Measurements from ENCODE around the gene PIK3R4.

PIK3R4 gene

DNA sequence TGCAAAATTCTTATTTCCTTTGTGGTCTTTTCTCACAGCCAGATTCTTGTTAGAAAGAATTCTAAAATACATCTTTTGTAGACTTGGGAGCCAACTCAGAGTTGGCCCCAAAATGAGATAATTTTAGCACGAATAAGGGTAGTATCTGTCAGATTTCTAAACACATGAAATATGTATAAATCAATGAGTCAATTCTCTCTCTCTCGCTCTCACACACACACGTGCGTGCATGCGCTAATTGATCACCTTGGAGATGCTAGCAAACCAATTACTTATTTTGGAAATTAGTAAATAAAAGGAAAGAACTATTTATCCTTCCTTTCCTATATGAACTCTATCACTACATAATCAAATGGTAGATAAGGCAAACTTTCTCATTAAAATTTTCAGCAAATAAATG lies 32.9 kb upstream of the PIK3R4 start:
- TF ChIP-seq, protein P1, sequence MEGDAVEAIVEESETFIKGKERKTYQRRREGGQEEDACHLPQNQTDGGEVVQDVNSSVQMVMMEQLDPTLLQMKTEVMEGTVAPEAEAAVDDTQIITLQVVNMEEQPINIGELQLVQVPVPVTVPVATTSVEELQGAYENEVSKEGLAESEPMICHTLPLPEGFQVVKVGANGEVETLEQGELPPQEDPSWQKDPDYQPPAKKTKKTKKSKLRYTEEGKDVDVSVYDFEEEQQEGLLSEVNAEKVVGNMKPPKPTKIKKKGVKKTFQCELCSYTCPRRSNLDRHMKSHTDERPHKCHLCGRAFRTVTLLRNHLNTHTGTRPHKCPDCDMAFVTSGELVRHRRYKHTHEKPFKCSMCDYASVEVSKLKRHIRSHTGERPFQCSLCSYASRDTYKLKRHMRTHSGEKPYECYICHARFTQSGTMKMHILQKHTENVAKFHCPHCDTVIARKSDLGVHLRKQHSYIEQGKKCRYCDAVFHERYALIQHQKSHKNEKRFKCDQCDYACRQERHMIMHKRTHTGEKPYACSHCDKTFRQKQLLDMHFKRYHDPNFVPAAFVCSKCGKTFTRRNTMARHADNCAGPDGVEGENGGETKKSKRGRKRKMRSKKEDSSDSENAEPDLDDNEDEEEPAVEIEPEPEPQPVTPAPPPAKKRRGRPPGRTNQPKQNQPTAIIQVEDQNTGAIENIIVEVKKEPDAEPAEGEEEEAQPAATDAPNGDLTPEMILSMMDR (IDR thresholded peaks at IDR 0.05; ENCODE audit: low read depth, low read length): no peak
- no peak for DNase-seq (ENCODE audit: extremely low read depth, low read depth)

DNA sequence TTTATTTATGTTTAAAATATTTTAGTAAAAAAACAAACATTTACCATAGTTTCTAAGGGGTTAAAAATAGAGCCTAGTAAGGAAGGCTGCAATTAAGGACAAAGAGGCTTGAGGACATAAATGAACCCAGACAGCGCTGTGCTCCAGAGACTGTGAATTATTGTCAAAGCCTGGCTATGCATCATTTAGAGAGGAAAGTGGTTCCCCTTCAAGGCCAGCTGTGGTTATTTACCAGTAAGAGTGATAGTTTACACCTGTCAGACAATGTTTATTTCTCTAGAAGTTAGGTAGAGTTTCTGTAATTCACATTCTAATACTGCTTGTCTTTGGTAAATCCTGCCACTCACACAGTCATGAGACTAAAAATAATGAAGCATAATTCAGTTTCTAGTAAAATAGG lies 32.4 kb upstream of the PIK3R4 start:
- TF ChIP-seq, protein P1 (IDR thresholded peaks at IDR 0.05; ENCODE audit: low read depth, low read length): no peak
- DNase-seq (ENCODE audit: extremely low read depth, low read depth): no peak

DNA sequence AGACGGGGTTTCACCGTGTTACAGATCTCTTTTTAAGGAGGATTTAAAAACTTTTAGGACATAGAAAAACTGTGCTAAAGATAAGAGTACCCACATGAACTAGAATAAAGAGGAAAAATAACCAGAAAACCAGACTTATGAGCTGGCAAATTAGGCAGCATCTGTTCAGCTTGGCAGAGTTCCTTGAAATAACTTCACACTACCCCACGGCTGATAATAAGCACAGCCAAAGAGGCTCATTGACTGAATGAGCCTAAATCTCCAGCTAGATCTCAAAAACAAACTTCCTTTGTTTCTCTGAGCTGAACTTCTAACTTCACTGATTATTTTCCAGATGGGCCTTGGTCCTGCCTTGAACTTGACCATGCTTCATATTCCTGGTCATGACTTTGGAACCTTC lies 26.7 kb upstream of the PIK3R4 start:
- no peak for DNase-seq (ENCODE audit: extremely low read depth, low read depth)
- TF ChIP-seq, protein P1 (IDR thresholded peaks at IDR 0.05; ENCODE audit: low read depth, low read length): no peak

- TF ChIP-seq, protein P1 (IDR thresholded peaks at IDR 0.05; ENCODE audit: low read depth, low read length): no peak
- no peak for DNase-seq (ENCODE audit: extremely low read depth, low read depth)
These were observed 25.5 kb upstream of the PIK3R4 start for GRCh38 chr3:130772129-130772528.

GRCh38 chr3:130770644-130771043 lies 24.0 kb upstream of the PIK3R4 start:
- no peak for DNase-seq (ENCODE audit: extremely low read depth, low read depth)
- TF ChIP-seq, protein P1 (IDR thresholded peaks at IDR 0.05; ENCODE audit: low read depth, low read length): no peak

GRCh38 chr3:130761730-130762311 lies 15.2 kb upstream of the PIK3R4 start:
- DNase-seq (ENCODE audit: extremely low read depth, low read depth): no peak

DNA sequence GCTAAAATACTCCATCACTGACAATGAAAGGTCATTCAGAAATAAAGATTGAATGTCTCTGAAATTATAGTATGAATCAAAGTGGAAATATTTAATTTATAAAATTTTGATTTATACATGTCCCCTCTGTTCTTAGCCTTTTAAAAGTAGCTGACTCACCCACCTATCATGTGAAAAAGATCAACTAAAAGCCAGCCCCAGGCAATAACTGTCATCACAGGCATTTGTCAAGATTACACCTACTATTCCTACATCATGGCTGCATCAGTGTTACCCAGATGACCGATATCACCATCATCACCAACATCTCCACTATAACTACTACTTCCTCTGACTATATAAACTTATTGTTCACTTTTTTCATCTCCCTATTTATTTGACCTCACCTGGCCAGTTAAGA lies 14.3 kb upstream of the PIK3R4 start:
- no peak for DNase-seq (ENCODE audit: extremely low read depth, low read depth)
- TF ChIP-seq, protein P1 (IDR thresholded peaks at IDR 0.05; ENCODE audit: low read depth, low read length): no peak

More at GRCh38 chr3:130761730-130762311, 15.2 kb upstream of the PIK3R4 start:
- TF ChIP-seq, protein P1 (IDR thresholded peaks at IDR 0.05; ENCODE audit: low read depth, low read length): no peak

Measured in AG09319 (cell line).